Measurements from ENCODE around the gene MREG. TPM values are rescaled to one million over a fixed set of nuclear protein-coding genes. Genes with fewer than 3 reads are reported as not detected.

Gene MREG
- total and polyA plus RNA-seq, 2 experiments from 2014 or later, result 1.8 to 3.1 TPM

DNA sequence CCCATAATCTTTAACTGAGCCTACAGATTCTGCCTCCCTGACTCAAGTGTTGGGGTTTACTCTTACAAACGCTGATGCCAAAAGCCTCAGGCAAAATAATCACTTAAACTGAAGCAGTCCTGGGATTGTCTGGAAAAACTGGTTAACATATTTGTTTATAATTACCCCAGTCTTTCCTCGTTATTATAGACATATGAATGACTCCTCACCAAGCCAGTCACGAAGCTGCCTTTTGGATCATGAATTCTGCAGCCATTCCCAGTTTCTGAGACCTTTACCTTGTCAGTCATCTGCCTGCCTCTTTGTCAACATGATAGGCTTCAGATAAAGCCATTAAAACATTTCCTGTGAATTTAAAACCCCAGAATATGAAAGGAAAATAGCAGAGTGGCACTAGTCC, 46.4 kb downstream of the MREG start:
- no peaks in the 10 kb centered on the region for H3K9me2 ChIP-seq (ENCODE audit: insufficient read depth)
- no peak overlapping the region for H2AFZ ChIP-seq
- no peak overlapping the region for H3K4me3 ChIP-seq
- H3F3A ChIP-seq (ENCODE audit: insufficient read depth), result peaks cover 8% of the 10 kb centered on the region; the same call in 1 of the 2 replicates
- H3K4me1 ChIP-seq (ENCODE audit: insufficient read depth), result no peaks in the 10 kb centered on the region
- DNase-seq, result no peak
- no peaks in the 10 kb centered on the region for H3K27me3 ChIP-seq (replicated peaks; ENCODE audit: insufficient read depth)
- H3K9me3 ChIP-seq (ENCODE audit: low read depth), result no peaks in the 10 kb centered on the region
- H3K36me3 ChIP-seq (ENCODE audit: low read depth), result no peaks in the 10 kb centered on the region
- in situ Hi-C loops (cut with MboI), result no loop called here
- no peaks in the 10 kb centered on the region for H3K79me2 ChIP-seq (ENCODE audit: insufficient read depth)
- no peaks in the 10 kb centered on the region for H4K20me1 ChIP-seq (ENCODE audit: insufficient read depth)
- no peak overlapping the region for H3K27ac ChIP-seq
- H3K4me2 ChIP-seq (ENCODE audit: unreplicated experiment), result no peak overlapping the region
- TF ChIP-seq EZH2phosphoT487 (IDR thresholded peaks at IDR 0.05; ENCODE audit: insufficient read depth, low read depth) (no peak), EZH2 (IDR thresholded peaks at IDR 0.05; ENCODE audit: insufficient read depth, poor library complexity, severe bottlenecking) (no peak)
- 79 to 81% methylated on average over 3 of the region's 3 CpGs for WGBS, 2 experiments (ENCODE audit: low coverage in 1 of 2, low lambda C conversion rate in 2 of 2, missing lambda C conversion rate in 2 of 2)
- H3K9ac ChIP-seq, result no peak overlapping the region

DNA sequence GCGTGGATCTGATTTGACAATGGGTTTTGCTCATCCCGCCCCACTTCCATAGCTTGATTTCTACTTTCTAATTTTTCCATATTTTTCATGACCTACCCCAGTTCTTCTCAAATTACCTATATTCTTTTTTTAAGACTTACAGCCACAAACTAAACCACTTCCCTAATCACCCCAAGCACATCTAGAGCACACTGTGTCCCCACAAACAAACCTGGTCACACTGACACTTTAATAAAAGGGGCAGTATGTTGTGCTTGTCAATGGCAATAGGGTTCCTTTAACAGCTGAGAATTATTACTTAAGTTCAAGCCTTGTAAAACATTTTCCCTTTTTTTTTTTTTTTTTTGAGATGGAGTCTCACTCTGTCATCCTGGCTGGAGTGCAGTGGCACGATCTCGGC, 47.1 kb downstream of the MREG start:
- H4K20me1 ChIP-seq (ENCODE audit: insufficient read depth), result no peaks in the 10 kb centered on the region
- peaks cover 8% of the 10 kb centered on the region; the same call in 1 of the 2 replicates for H3F3A ChIP-seq (ENCODE audit: insufficient read depth)
- no peak overlapping the region for H3K27ac ChIP-seq
- no peak for TF ChIP-seq EZH2 (IDR thresholded peaks at IDR 0.05; ENCODE audit: insufficient read depth, poor library complexity, severe bottlenecking)
- TF ChIP-seq EZH2phosphoT487 (IDR thresholded peaks at IDR 0.05; ENCODE audit: insufficient read depth, low read depth), result no peak
- H3K4me2 ChIP-seq (ENCODE audit: unreplicated experiment), result no peak overlapping the region
- no peaks in the 10 kb centered on the region for H3K27me3 ChIP-seq (replicated peaks; ENCODE audit: insufficient read depth)
- no peak overlapping the region for H3K9ac ChIP-seq
- in situ Hi-C loops (cut with MboI), result no loop called here
- H3K4me3 ChIP-seq, result no peak overlapping the region
- 67 to 71% methylated on average over 4 of the region's 4 CpGs for WGBS, 2 experiments (ENCODE audit: low coverage in 1 of 2, low lambda C conversion rate in 2 of 2, missing lambda C conversion rate in 2 of 2)
- no peaks in the 10 kb centered on the region for H3K36me3 ChIP-seq (ENCODE audit: low read depth)
- no peaks in the 10 kb centered on the region for H3K9me3 ChIP-seq (ENCODE audit: low read depth)
- H3K79me2 ChIP-seq (ENCODE audit: insufficient read depth), result no peaks in the 10 kb centered on the region
- H2AFZ ChIP-seq, result no peak overlapping the region
- H3K9me2 ChIP-seq (ENCODE audit: insufficient read depth), result no peaks in the 10 kb centered on the region
- H3K4me1 ChIP-seq (ENCODE audit: insufficient read depth), result no peaks in the 10 kb centered on the region
- DNase-seq, result no peak

DNA sequence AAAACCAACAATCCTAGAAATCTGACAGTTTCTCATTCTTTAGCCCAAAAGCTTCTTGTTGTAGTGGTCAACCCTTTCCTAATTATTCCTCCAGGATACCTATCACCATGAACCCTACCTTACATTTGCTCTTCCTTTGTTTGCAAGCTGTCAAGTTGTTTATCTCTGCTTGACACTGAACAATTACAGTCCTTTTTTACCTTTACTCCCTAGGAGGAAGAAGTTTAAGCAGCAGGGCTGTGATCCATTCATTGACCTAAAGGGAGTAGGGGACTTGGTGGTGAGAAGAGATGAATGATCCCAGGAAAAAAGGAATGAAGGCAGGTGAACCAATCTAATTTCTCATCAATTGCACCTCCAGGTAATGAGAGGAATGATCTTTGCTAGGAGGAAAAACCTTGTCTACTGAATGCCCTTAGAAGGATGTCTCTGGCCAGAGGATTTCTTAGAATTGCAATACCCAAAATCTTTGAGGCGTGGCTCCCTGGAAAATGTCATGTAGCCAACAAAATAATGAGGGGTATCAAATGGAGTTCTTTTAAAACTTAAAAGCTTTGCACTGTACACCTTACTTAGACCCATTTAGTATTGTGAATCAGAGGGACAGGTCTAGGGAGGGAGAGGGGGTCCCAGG, 47.7 kb downstream of the MREG start:
- Histone ChIP-seq H3K9me2 (ENCODE audit: insufficient read depth) (no peaks in the 10 kb centered on the region), H3K4me2 (ENCODE audit: unreplicated experiment) (no peak overlapping the region), H3K9ac (no peak overlapping the region), H3F3A (ENCODE audit: insufficient read depth) (peaks cover 8% of the 10 kb centered on the region; the same call in 1 of the 2 replicates), H4K20me1 (ENCODE audit: insufficient read depth) (no peaks in the 10 kb centered on the region), H3K79me2 (ENCODE audit: insufficient read depth) (no peaks in the 10 kb centered on the region), H3K4me1 (ENCODE audit: insufficient read depth) (no peaks in the 10 kb centered on the region), H3K9me3 (ENCODE audit: low read depth) (no peaks in the 10 kb centered on the region), H2AFZ (no peak overlapping the region), H3K36me3 (ENCODE audit: low read depth) (no peaks in the 10 kb centered on the region), H3K4me3 (no peak overlapping the region), H3K27me3 (replicated peaks; ENCODE audit: insufficient read depth) (no peaks in the 10 kb centered on the region), H3K27ac (no peak overlapping the region)
- in situ Hi-C loops (cut with MboI), result no loop called here
- WGBS, 2 experiments (ENCODE audit: low coverage in 1 of 2, low lambda C conversion rate in 2 of 2, missing lambda C conversion rate in 2 of 2), result 88 to 92% methylated on average over 1 of the region's 1 CpG
- TF ChIP-seq EZH2 (IDR thresholded peaks at IDR 0.05; ENCODE audit: insufficient read depth, poor library complexity, severe bottlenecking), result no peak
- no peak for TF ChIP-seq EZH2phosphoT487 (IDR thresholded peaks at IDR 0.05; ENCODE audit: insufficient read depth, low read depth)
- no peak for DNase-seq

DNA sequence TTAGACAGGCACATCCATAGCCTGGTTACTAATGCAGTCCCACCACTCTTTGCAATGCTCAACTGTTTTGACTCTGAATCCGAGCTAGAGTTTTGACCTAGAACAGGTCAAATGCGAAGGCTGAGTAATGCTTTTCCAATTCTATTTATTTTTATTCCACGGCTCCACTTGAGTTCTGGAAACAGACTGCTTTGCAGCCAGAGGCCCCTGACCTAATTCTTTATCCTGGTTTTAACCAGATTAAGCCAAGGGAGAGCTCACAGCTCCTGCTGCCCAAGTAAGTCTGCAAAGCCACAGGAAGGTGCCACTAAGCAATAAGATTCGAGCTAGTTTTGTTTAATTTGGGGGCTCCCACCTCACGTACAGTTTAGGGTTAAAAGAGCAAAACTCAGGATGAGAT, 51.4 kb downstream of the MREG start:
- no peak for DNase-seq
- no peaks in the 10 kb centered on the region for H3K79me2 ChIP-seq (ENCODE audit: insufficient read depth)
- H3K9me2 ChIP-seq (ENCODE audit: insufficient read depth), result no peaks in the 10 kb centered on the region
- TF ChIP-seq EZH2phosphoT487 (IDR thresholded peaks at IDR 0.05; ENCODE audit: insufficient read depth, low read depth), result no peak
- TF ChIP-seq EZH2 (IDR thresholded peaks at IDR 0.05; ENCODE audit: insufficient read depth, poor library complexity, severe bottlenecking), result no peak
- no peaks in the 10 kb centered on the region for H3K4me1 ChIP-seq (ENCODE audit: insufficient read depth)
- H3F3A ChIP-seq (ENCODE audit: insufficient read depth), result no peaks in the 10 kb centered on the region
- H3K36me3 ChIP-seq (ENCODE audit: low read depth), result no peaks in the 10 kb centered on the region
- no peaks in the 10 kb centered on the region for H4K20me1 ChIP-seq (ENCODE audit: insufficient read depth)
- no peak overlapping the region for H3K27ac ChIP-seq
- no peak overlapping the region for H2AFZ ChIP-seq
- WGBS, 2 experiments (ENCODE audit: low coverage in 1 of 2, low lambda C conversion rate in 2 of 2, missing lambda C conversion rate in 2 of 2), result 22 to 30% methylated on average over 5 of the region's 5 CpGs
- H3K9ac ChIP-seq, result no peak overlapping the region
- no peaks in the 10 kb centered on the region for H3K27me3 ChIP-seq (replicated peaks; ENCODE audit: insufficient read depth)
- no peak overlapping the region for H3K4me2 ChIP-seq (ENCODE audit: unreplicated experiment)
- in situ Hi-C loops (cut with MboI), result no loop called here
- no peaks in the 10 kb centered on the region for H3K9me3 ChIP-seq (ENCODE audit: low read depth)
- no peak overlapping the region for H3K4me3 ChIP-seq
